Ishikawa (cell line): ENCODE data around the gene STXBP3.

Source experiments
- CEBPB ChIP-seq: IDR thresholded peaks from 2 replicates; pipeline ENCODE4 v1.6.1; 2012
- CREB1 ChIP-seq: IDR thresholded peaks from 2 replicates; pipeline ENCODE4 v1.6.1; 2012; ENCODE audit warnings: low read depth
- EGR1 ChIP-seq: IDR thresholded peaks from 2 replicates; pipeline ENCODE4 v1.6.1; 2012
- EP300 ChIP-seq: IDR thresholded peaks from 2 replicates; pipeline ENCODE4 v1.6.1; 2012; ENCODE audit warnings: borderline replicate concordance
- FOXM1 ChIP-seq: IDR thresholded peaks from 2 replicates; pipeline ENCODE4 v1.6.1; 2012; ENCODE audit warnings: low read depth, borderline replicate concordance
- NFIC ChIP-seq: IDR thresholded peaks from 2 replicates; pipeline ENCODE4 v1.6.1; 2012
- RAD21 ChIP-seq: IDR thresholded peaks from 2 replicates; pipeline ENCODE4 v1.6.1; 2012; ENCODE audit warnings: low read depth
- TAF1 ChIP-seq: IDR thresholded peaks from 2 replicates; pipeline ENCODE4 v1.6.1; 2012; ENCODE audit warnings: low read depth, mild to moderate bottlenecking
- TCF12 ChIP-seq: IDR thresholded peaks from 2 replicates; pipeline ENCODE4 v1.6.1; 2012; ENCODE audit warnings: low read depth
- TEAD4 ChIP-seq: IDR thresholded peaks from 2 replicates; pipeline ENCODE4 v1.6.1; 2012
- YY1 ChIP-seq: IDR thresholded peaks from 2 replicates; pipeline ENCODE4 v1.6.1; 2012; ENCODE audit warnings: low read depth
- ZBTB7A ChIP-seq: IDR thresholded peaks from 2 replicates; pipeline ENCODE4 v1.6.1; 2012; ENCODE audit warnings: low read depth
- TF ChIP-seq, protein P1 (sequence below): IDR thresholded peaks from 2 replicates; pipeline ENCODE4 v1.6.1; 2012
- TF ChIP-seq, protein P2 (sequence below): IDR thresholded peaks from 2 replicates; pipeline ENCODE4 v1.6.1; 2012; ENCODE audit warnings: low read depth, mild to moderate bottlenecking
- TF ChIP-seq, protein P3 (sequence below): IDR thresholded peaks from 2 replicates; pipeline ENCODE4 v1.6.1; 2012

The STXBP3 gene

DNA sequence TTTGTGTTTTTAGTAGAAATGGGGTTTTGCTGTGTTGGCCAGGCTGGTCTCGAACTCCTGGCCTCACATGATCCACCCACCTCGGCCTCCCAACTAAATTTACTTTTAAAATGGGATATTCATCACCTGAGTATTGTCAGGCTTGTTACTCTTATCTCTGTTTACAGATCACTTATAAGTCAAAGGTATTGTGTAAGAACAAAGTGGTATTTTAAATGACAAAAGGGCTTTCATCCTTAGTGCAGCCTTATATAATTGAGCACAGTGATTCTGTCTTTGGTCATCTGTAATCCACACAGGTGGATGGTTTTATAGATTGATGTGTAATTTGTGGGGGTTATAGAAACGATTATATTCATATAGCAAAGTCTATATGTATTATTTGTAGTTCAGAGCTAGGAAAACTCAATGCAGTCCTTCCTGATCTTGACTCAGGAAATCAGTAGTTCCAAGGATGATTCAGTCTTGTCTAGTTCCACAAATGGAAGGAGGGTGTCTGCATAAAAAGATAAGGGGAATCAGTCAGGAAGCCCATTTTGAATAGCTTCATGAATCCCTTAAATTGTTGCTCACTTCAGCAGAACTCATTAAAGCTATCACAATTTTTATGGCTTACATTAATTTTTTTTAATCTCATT is 34.6 kb downstream of the STXBP3 start:
- TF ChIP-seq EP300, result no peak
- TF ChIP-seq, protein P1, sequence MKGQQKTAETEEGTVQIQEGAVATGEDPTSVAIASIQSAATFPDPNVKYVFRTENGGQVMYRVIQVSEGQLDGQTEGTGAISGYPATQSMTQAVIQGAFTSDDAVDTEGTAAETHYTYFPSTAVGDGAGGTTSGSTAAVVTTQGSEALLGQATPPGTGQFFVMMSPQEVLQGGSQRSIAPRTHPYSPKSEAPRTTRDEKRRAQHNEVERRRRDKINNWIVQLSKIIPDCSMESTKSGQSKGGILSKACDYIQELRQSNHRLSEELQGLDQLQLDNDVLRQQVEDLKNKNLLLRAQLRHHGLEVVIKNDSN, result no peak
- no peak for TF ChIP-seq TAF1
- TF ChIP-seq NFIC, result no peak
- TF ChIP-seq, protein P2, sequence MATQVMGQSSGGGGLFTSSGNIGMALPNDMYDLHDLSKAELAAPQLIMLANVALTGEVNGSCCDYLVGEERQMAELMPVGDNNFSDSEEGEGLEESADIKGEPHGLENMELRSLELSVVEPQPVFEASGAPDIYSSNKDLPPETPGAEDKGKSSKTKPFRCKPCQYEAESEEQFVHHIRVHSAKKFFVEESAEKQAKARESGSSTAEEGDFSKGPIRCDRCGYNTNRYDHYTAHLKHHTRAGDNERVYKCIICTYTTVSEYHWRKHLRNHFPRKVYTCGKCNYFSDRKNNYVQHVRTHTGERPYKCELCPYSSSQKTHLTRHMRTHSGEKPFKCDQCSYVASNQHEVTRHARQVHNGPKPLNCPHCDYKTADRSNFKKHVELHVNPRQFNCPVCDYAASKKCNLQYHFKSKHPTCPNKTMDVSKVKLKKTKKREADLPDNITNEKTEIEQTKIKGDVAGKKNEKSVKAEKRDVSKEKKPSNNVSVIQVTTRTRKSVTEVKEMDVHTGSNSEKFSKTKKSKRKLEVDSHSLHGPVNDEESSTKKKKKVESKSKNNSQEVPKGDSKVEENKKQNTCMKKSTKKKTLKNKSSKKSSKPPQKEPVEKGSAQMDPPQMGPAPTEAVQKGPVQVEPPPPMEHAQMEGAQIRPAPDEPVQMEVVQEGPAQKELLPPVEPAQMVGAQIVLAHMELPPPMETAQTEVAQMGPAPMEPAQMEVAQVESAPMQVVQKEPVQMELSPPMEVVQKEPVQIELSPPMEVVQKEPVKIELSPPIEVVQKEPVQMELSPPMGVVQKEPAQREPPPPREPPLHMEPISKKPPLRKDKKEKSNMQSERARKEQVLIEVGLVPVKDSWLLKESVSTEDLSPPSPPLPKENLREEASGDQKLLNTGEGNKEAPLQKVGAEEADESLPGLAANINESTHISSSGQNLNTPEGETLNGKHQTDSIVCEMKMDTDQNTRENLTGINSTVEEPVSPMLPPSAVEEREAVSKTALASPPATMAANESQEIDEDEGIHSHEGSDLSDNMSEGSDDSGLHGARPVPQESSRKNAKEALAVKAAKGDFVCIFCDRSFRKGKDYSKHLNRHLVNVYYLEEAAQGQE, result no peak
- TF ChIP-seq RAD21, result no peak
- no peak for TF ChIP-seq EGR1
- TF ChIP-seq CREB1, result no peak
- TF ChIP-seq FOXM1, result no peak
- no peak for TF ChIP-seq TCF12
- no peak for TF ChIP-seq TEAD4
- TF ChIP-seq CEBPB, result no peak
- TF ChIP-seq, protein P3, sequence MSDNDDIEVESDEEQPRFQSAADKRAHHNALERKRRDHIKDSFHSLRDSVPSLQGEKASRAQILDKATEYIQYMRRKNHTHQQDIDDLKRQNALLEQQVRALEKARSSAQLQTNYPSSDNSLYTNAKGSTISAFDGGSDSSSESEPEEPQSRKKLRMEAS, result no peak
- TF ChIP-seq YY1, result no peak
- TF ChIP-seq ZBTB7A, result no peak

DNA sequence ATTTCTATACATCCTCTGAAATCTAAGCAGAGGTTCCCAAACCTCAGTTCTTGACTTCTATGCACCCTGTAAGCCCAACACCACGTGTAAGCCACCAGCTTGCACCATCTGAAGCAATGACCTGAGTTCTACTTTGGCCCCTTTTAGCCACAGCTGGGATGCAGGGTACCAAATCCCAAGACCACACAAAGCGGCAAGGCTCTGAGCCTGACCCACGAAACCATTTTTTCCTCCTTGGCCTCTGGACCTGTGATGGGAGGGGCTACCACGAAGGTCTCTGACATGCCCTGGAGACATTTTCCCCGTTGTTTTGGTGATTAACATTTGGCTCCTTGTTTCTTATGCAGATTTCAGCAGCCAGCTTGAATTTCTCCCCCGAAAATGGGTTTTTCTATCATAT is 38.8 kb downstream of the STXBP3 start:
- TF ChIP-seq TCF12 (no peak), TAF1 (no peak), EP300 (no peak), TEAD4 (no peak), YY1 (no peak), CREB1 (no peak), ZBTB7A (no peak), CEBPB (no peak)
- TF ChIP-seq, protein P1, result no peak
- TF ChIP-seq, protein P3, result no peak

DNA sequence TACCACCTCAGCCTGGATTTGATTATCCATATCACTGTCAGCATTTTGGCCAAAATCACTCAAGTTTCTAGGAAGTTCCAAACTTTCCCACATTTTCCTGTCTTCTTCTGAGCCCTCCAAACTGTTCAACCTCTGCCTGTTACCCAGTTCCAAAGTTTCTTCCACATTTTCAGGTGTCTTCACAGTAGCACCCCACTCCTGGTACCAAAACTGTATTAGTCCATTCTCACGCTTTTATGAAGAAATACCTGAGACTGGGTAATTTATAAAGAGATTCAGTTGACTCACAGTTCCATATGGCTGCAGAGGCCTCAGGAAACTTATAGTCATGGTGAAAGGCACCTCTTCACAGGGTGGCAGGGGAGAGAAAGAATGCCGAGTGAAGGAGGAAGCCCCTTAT is 39.4 kb downstream of the STXBP3 start:
- TF ChIP-seq, protein P3, result no peak
- no peak for TF ChIP-seq EP300
- TF ChIP-seq TCF12, result no peak
- TF ChIP-seq ZBTB7A, result no peak
- no peak for TF ChIP-seq EGR1
- no peak for TF ChIP-seq RAD21
- TF ChIP-seq TEAD4, result no peak
- TF ChIP-seq, protein P1, result no peak
- no peak for TF ChIP-seq TAF1
- TF ChIP-seq FOXM1, result no peak
- TF ChIP-seq NFIC, result no peak

DNA sequence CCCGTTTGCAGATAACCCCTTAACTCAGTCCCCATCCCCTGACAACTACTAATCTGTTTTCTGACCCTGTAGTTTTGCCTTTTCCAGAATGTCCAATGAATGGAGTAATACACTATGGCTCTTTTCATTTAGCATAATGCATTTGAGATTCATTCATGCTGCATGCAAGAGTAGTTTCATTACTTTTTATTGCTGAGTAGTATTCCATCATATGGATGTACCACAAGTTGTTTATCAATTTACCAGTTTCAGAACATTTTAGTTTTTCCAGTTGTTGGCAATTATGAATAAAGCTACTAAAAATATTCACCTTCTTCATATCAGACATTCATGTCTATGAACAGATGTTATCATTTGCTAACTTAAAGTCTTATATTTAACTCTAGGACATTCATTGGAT is 45.3 kb downstream of the STXBP3 start:
- TF ChIP-seq YY1 (no peak), TAF1 (no peak), FOXM1 (no peak), CREB1 (no peak), EGR1 (no peak), CEBPB (no peak), NFIC (no peak), ZBTB7A (no peak), RAD21 (no peak), TEAD4 (no peak), TCF12 (no peak), EP300 (no peak)
- TF ChIP-seq, protein P2, result no peak
- TF ChIP-seq, protein P3, result no peak
- TF ChIP-seq, protein P1, result no peak
